Upper lobe of left lung (tissue), 6 donors: ENCODE results near the gene GCFC2. TPM values are rescaled to one million over a fixed set of nuclear protein-coding genes. Genes with fewer than 3 reads are reported as not detected.

ENCODE experiments used
- ATAC-seq, 2 donors: fragments of 200-7000 bp; cut with Tn5 transposase; one replicate each; pipeline ENCODE4 v1.9.1; 2022; ENCODE audit warnings: mild to moderate bottlenecking in 2 of 2, moderate library complexity in 2 of 2; ENCODE audit not compliant: low FRiP score in 2 of 2
- DNase-seq, 2 donors: peaks; one replicate each; pipeline ENCODE4 v3.0.0-alpha.2; 2019 to 2020
- H3K27ac ChIP-seq, 4 donors: fragments of 200-600 bp; sonication (generic); one replicate each; pipeline ENCODE4 v1.5.1; 2016 to 2019
- H3K27me3 ChIP-seq, 4 donors: fragments of 200-600 bp; sonication (generic); one replicate each; pipeline ENCODE4 v1.5.1; 2017 to 2019
- H3K36me3 ChIP-seq, 4 donors: fragments of 200-600 bp; sonication (generic); one replicate each; pipeline ENCODE4 v1.5.1; 2016 to 2019
- H3K4me1 ChIP-seq, 4 donors: fragments of 200-600 bp; sonication (generic); one replicate each; pipeline ENCODE4 v1.5.1; 2018 to 2019
- H3K4me3 ChIP-seq, 4 donors: fragments of 200-600 bp; sonication (generic); one replicate each; pipeline ENCODE4 v1.5.1; 2017 to 2019; ENCODE audit warnings: mild to moderate bottlenecking in 2 of 4, moderate library complexity in 1 of 4
- H3K9me3 ChIP-seq, 4 donors: fragments of 200-600 bp; sonication (generic); one replicate each; pipeline ENCODE4 v1.5.1; 2018 to 2019
- CTCF ChIP-seq, 6 experiments: fragments of 450-650 bp in 4 of 6; fragments of 200-600 bp in 2 of 6; sonication (generic) in 2 of 6; IDR thresholded peaks; one replicate each; pipeline ENCODE4 v1.5.1; 2016 to 2019; ENCODE audit warnings: antibody characterized with exemption in 6 of 6
- EP300 ChIP-seq, 4 donors: sonication (generic); formaldehyde crosslinking; IDR thresholded peaks; one replicate each; pipeline ENCODE4 v1.5.1; 2017; ENCODE audit warnings: antibody characterized with exemption in 4 of 4, control low read depth in 2 of 4
- POLR2A ChIP-seq, 4 donors: fragments of 450-650 bp; IDR thresholded peaks; one replicate each; pipeline ENCODE4 v1.5.1; 2016 to 2017; ENCODE audit warnings: antibody characterized with exemption in 4 of 4, mild to moderate bottlenecking in 2 of 4
- POLR2AphosphoS5 ChIP-seq, 2 donors: sonication (generic); formaldehyde crosslinking; IDR thresholded peaks; one replicate each; pipeline ENCODE4 v1.5.1; 2017; ENCODE audit warnings: antibody characterized with exemption in 2 of 2
- WGBS, 2 donors: methylation state at CpG; one replicate each; pipeline ENCODE4 v1.1.5; 2017 to 2018; 5-methylcytosine and 5-hydroxymethylcytosine counted together
- total RNA-seq, 6 donors: library from RNA; depleted of rRNA in 4 of 6; stranded (reverse); fragments of >200 nt in 4 of 6; gene quantifications; one replicate each; pipeline versions ENCODE4 v1.1.0 to v1.2.1, GENCODE V29; 2016 to 2021
- donor health status: DM: no; HTN: no; CAD: no; lungs with moderate emphysema.
- donor health status: DM: no; HTN: yes; CAD: no; lungs with severe emphysema.

GCFC2 gene
- total RNA-seq, 6 donors from 2014 or later, result 13.7 to 75.4 (median 26.4) TPM

DNA sequence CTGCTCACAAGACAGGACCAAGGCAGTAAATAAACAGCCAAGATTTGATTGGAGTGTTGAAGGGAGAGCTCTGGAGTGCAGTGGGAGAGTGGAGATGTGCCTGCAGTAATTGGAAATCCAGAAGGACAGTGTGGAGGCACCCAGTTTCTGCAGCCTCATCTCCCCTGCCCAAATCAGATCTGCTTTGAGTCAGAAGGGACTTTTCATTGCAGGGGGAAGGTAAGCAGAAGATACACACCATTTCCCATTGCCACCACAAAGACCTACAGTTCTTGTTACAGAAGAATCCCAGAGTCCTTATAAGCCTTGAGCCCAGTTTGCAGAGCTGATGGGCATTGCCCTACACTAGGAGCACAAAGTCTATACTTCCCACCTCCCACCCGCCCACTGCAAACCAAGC, 27.2 kb upstream of the GCFC2 start:
- no peaks in the 10 kb centered on the region for H3K27me3 ChIP-seq
- H3K27ac ChIP-seq, result no peak overlapping the region
- H3K9me3 ChIP-seq, result peaks cover 0 to 2% (median 0%) of the 10 kb centered on the region in 4 donors
- no peak for DNase-seq
- H3K36me3 ChIP-seq, result no peaks in the 10 kb centered on the region
- no peak overlapping the region for H3K4me3 ChIP-seq
- 82 to 100% methylated on average over 1 of the region's 1 CpG for WGBS, 2 donors
- H3K4me1 ChIP-seq, result no peaks in the 10 kb centered on the region
- TF ChIP-seq EP300 (IDR thresholded peaks at IDR 0.05) (no peak), CTCF (IDR thresholded peaks at IDR 0.05) (no peak), POLR2AphosphoS5 (IDR thresholded peaks at IDR 0.05) (no peak), POLR2A (IDR thresholded peaks at IDR 0.05) (no peak)
- no peak for ATAC-seq

DNA sequence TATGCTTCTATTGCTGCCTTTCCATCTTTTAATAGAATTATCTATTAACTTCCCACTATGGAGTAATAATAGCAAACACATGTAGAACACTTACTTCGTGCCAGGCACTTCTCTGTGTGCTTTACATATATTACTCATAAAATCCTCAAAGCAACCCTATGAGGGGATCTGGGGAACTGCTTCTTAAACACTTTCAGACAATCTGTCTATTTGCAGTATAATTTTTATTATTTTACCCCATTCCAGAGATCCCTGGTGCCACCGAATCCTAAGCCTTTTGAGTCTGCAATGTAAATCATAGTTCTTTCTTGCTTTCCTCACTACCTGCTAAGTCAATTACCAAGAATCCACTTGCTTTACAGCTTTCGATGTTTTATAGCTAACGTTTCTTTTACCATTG, 25.6 kb upstream of the GCFC2 start:
- 76 to 83% methylated on average over 4 of the region's 4 CpGs for WGBS, 2 donors
- Histone ChIP-seq H3K4me3 (no peak overlapping the region), H3K4me1 (no peaks in the 10 kb centered on the region), H3K27me3 (no peaks in the 10 kb centered on the region), H3K27ac (no peak overlapping the region), H3K36me3 (no peaks in the 10 kb centered on the region), H3K9me3 (no peaks in the 10 kb centered on the region)
- no peak for ATAC-seq
- TF ChIP-seq POLR2A (IDR thresholded peaks at IDR 0.05) (no peak), EP300 (IDR thresholded peaks at IDR 0.05) (no peak), POLR2AphosphoS5 (IDR thresholded peaks at IDR 0.05) (no peak), CTCF (IDR thresholded peaks at IDR 0.05) (no peak)
- DNase-seq, result no peak

DNA sequence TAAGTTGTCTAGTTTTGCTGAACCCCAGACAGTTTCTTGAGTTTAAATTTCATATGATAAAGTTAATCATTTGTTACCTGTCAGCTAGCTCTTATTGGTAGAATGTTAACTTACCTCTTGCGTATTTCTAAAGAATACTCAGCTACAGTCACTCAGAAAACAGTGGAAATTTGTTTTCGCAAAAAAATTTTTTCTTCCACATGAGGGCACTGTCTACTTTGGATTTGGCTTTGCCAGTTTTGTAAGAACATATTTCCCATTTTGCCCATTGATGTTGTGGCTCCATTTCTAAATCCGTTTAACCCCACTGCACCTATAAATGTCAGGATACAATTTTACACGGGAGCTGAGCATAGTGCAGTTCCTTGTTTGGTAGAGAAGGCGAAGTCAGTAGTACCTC, 19.1 kb upstream of the GCFC2 start:
- no peak for TF ChIP-seq POLR2AphosphoS5 (IDR thresholded peaks at IDR 0.05)
- TF ChIP-seq CTCF (IDR thresholded peaks at IDR 0.05), result peak in 1 of 6 experiments; percentile 8
- TF ChIP-seq POLR2A (IDR thresholded peaks at IDR 0.05), result no peak
- no peak for TF ChIP-seq EP300 (IDR thresholded peaks at IDR 0.05)
- H3K36me3 ChIP-seq, result no peaks in the 10 kb centered on the region
- no peak overlapping the region for H3K4me3 ChIP-seq
- H3K27me3 ChIP-seq, result no peaks in the 10 kb centered on the region
- WGBS, 2 donors, result 60 to 70% methylated on average over 5 of the region's 5 CpGs
- no peaks in the 10 kb centered on the region for H3K4me1 ChIP-seq
- DNase-seq (no peak), ATAC-seq (no peak)
- no peak overlapping the region for H3K27ac ChIP-seq
- no peaks in the 10 kb centered on the region for H3K9me3 ChIP-seq

GRCh38 chr2:75728614-75729419, 18.1 kb upstream of the GCFC2 start:
- DNase-seq (no peak), ATAC-seq (no peak)
- WGBS, 2 donors, result 69 to 75% methylated on average over 6 of the region's 6 CpGs
- Histone ChIP-seq H3K4me3 (no peak overlapping the region), H3K36me3 (no peaks in the 10 kb centered on the region), H3K4me1 (no peaks in the 10 kb centered on the region), H3K9me3 (no peaks in the 10 kb centered on the region), H3K27ac (no peak overlapping the region), H3K27me3 (no peaks in the 10 kb centered on the region)
- TF ChIP-seq CTCF (IDR thresholded peaks at IDR 0.05) (no peak), EP300 (IDR thresholded peaks at IDR 0.05) (no peak), POLR2A (IDR thresholded peaks at IDR 0.05) (no peak), POLR2AphosphoS5 (IDR thresholded peaks at IDR 0.05) (no peak)

DNA sequence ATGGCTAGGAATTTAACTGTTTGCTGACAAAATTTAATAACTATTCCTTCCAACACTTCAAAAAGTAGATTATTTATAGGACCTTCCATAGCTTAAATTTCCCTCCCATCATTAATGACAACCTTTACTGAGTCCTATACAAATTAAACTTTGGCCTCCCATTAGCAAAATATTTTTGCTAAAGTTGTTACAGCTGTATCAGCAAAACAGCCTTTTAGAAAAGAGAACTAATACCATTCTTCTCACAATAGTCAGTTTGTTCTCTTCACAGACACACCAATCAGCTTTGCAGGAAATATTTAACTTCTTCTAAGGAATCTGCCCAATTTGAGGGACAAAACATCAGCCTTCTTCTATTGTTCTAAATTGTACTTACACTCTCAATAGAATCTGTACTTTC, 12.0 kb upstream of the GCFC2 start:
- no peak for ATAC-seq
- no peaks in the 10 kb centered on the region for H3K9me3 ChIP-seq
- TF ChIP-seq EP300 (IDR thresholded peaks at IDR 0.05) (no peak), POLR2A (IDR thresholded peaks at IDR 0.05) (no peak), CTCF (IDR thresholded peaks at IDR 0.05) (no peak), POLR2AphosphoS5 (IDR thresholded peaks at IDR 0.05) (no peak)
- H3K36me3 ChIP-seq, result no peaks in the 10 kb centered on the region
- H3K4me1 ChIP-seq, result no peaks in the 10 kb centered on the region
- DNase-seq, result no peak
- no peaks in the 10 kb centered on the region for H3K27me3 ChIP-seq
- H3K4me3 ChIP-seq, result no peak overlapping the region
- no peak overlapping the region for H3K27ac ChIP-seq
